ENCODE data around the gene NOS1AP. TPM values are rescaled to one million over a fixed set of nuclear protein-coding genes. Genes with fewer than 3 reads are reported as not detected.

Gene NOS1AP
- total RNA-seq, 1 experiment from 2014 or later, result 2.4 TPM

DNA sequence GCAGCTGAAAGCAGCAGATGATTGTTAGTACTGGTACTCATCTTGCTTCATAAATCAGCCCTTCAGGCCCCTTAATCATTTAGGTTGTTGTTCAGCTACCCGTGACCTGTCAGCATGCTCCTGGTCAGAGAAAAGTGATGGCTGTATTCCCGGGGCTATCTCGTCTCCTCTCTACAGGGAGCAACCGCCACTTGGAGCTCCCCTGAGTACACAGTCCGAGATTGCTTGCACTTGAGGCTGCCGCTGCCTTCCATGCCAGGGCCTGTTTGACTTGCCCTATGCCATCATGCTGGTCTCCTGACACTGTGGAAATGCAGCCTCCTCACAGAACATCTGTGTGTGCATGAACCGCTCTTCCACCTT lies 209.6 kb downstream of the NOS1AP start:
- Mint-ChIP-seq H3K36me3 (ENCODE audit: insufficient read depth, unreplicated experiment) (no peaks in the 10 kb centered on the region), H3K9me3 (ENCODE audit: unreplicated experiment) (no peaks in the 10 kb centered on the region), H3K27me3 (ENCODE audit: insufficient read depth, unreplicated experiment) (no peaks in the 10 kb centered on the region), H3K4me1 (ENCODE audit: insufficient read depth, unreplicated experiment) (peaks cover 7% of the 10 kb centered on the region), H3K27ac (ENCODE audit: low read depth, unreplicated experiment) (no peak overlapping the region), H3K4me3 (ENCODE audit: unreplicated experiment) (no peak overlapping the region)
- CTCF ChIA-PET, result interaction anchor here (0.6 to 6.3 kb wide), 14 partner anchors 11 to 978 kb away, joined by 3 to 130 read pairs (median 6); no protein-coding TSS in a partner anchor
- POLR2A ChIA-PET, result interaction anchor here (1.0 kb wide), 1 partner anchor 209 kb away, joined by 4 read pairs; no protein-coding TSS in a partner anchor
- DNase-seq (ENCODE audit: unreplicated experiment), result no peak
- no TSS peak for BruUV-seq (replicated peaks)
- intact Hi-C loops (cut with micrococcal nuclease), result no loop called here
- TF ChIP-seq, protein P1, sequence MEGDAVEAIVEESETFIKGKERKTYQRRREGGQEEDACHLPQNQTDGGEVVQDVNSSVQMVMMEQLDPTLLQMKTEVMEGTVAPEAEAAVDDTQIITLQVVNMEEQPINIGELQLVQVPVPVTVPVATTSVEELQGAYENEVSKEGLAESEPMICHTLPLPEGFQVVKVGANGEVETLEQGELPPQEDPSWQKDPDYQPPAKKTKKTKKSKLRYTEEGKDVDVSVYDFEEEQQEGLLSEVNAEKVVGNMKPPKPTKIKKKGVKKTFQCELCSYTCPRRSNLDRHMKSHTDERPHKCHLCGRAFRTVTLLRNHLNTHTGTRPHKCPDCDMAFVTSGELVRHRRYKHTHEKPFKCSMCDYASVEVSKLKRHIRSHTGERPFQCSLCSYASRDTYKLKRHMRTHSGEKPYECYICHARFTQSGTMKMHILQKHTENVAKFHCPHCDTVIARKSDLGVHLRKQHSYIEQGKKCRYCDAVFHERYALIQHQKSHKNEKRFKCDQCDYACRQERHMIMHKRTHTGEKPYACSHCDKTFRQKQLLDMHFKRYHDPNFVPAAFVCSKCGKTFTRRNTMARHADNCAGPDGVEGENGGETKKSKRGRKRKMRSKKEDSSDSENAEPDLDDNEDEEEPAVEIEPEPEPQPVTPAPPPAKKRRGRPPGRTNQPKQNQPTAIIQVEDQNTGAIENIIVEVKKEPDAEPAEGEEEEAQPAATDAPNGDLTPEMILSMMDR (IDR thresholded peaks at IDR 0.05; ENCODE audit: unreplicated experiment), result no peak

DNA sequence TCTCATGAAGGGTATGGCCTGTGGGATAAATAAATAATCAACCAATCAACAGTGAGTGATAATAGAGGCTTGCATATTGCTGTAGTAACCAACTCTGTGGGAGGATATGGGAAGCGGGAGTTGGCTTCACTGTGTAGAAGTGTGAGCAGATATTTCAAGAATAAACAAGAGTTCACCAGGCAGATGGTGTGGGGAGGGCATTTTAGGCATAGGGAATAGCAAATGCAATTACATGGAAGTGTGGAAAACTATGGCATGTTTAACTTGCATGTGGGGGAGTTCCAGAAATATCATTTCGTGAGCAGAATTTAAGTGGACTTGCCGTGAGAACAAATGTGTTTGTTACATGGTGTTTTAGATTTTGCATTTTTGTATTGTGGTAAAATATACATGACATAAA lies 211.9 kb downstream of the NOS1AP start:
- H3K9me3 Mint-ChIP-seq (ENCODE audit: unreplicated experiment), result no peaks in the 10 kb centered on the region
- no peaks in the 10 kb centered on the region for H3K27me3 Mint-ChIP-seq (ENCODE audit: insufficient read depth, unreplicated experiment)
- no peaks in the 10 kb centered on the region for H3K36me3 Mint-ChIP-seq (ENCODE audit: insufficient read depth, unreplicated experiment)
- no peak for DNase-seq (ENCODE audit: unreplicated experiment)
- no peak overlapping the region for H3K27ac Mint-ChIP-seq (ENCODE audit: low read depth, unreplicated experiment)
- TF ChIP-seq, protein P1 (IDR thresholded peaks at IDR 0.05; ENCODE audit: unreplicated experiment), result no peak
- intact Hi-C loops (cut with micrococcal nuclease), result no loop called here
- BruUV-seq (replicated peaks), result no TSS peak
- CTCF ChIA-PET, result interaction anchor here (6.0 to 6.3 kb wide), 2 partner anchors 107 to 226 kb away, joined by 93 to 130 read pairs; no protein-coding TSS in a partner anchor
- POLR2A ChIA-PET, result interaction anchor here (0.8 kb wide), 1 partner anchor 11 kb away, joined by 4 read pairs; no protein-coding TSS in a partner anchor
- no peak overlapping the region for H3K4me3 Mint-ChIP-seq (ENCODE audit: unreplicated experiment)
- H3K4me1 Mint-ChIP-seq (ENCODE audit: insufficient read depth, unreplicated experiment), result peaks cover 28% of the 10 kb centered on the region

DNA sequence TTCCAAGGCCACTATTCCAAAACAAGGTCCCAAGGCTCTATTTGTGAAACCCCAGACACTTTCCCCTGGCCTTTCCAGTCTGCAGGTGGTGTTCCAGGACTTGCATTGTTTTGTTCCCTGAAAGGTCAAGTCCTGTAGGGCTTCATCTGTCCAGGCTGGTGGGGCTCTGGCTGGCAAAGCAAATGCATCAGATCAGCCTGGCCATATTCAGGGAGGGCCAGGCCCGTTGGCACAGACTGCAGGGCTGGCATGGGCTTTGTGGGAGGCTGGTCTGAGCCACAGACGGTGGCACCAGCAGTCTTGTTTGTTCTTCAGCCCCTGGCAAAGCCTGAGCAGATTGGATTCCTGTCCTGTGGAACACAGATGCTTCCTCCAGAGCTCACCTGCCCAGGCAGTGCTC lies 214.2 kb downstream of the NOS1AP start:
- POLR2A ChIA-PET, result interaction anchor here (0.8 to 1.2 kb wide), 3 partner anchors 98 to 316 kb away, joined by 3 to 4 read pairs (median 3); partner anchors contain the start of gene C1orf226
- Mint-ChIP-seq H3K27me3 (ENCODE audit: insufficient read depth, unreplicated experiment) (no peaks in the 10 kb centered on the region), H3K27ac (ENCODE audit: low read depth, unreplicated experiment) (no peak overlapping the region), H3K36me3 (ENCODE audit: insufficient read depth, unreplicated experiment) (no peaks in the 10 kb centered on the region), H3K4me3 (ENCODE audit: unreplicated experiment) (no peak overlapping the region), H3K9me3 (ENCODE audit: unreplicated experiment) (no peaks in the 10 kb centered on the region), H3K4me1 (ENCODE audit: insufficient read depth, unreplicated experiment) (peaks cover 21% of the 10 kb centered on the region)
- DNase-seq (ENCODE audit: unreplicated experiment), result no peak
- CTCF ChIA-PET, result interaction anchor here (0.6 to 5.6 kb wide), 2 partner anchors 219 to 228 kb away, joined by 3 to 30 read pairs; no protein-coding TSS in a partner anchor
- BruUV-seq (replicated peaks), result no TSS peak
- intact Hi-C loops (cut with micrococcal nuclease), result loop anchor here (2.0 kb wide), 1 partner anchor 109 kb away; no protein-coding TSS in a partner anchor
- TF ChIP-seq, protein P1 (IDR thresholded peaks at IDR 0.05; ENCODE audit: unreplicated experiment), result no peak

DNA sequence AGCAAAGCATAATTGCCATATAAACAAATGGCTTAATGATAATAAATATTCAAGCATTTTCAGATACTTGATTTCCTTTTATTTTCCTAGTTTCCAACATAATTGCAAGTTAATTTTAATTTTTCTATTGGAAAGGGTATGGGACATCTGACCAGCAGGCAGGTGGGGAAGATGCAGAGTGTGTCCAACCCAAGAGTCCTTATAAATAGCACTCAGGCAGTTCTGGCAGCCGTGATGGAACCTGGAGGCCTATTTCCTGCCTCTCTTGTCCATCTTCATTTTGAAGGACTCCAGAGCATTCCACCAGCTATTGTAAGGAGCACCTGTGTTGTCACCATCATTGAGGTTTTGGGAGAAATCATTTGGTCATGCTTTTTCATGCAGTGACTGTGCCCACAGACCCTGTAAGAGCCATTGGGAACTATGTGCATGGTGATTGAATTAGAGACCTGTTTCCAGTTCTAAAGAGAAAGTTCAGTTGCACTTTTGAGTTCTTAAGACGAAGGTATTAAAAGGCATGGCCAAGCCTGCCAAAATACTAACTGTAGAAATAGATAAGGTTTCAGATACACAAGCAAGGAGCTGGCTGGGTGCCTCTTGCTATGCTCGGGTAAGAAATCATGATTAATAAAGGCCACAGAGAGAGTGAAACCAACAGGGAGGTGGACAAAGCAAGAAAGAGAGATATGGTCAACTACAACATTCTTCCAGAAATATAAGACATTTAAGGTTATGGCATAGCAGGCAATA lies 214.9 kb downstream of the NOS1AP start:
- no TSS peak for BruUV-seq (replicated peaks)
- POLR2A ChIA-PET, result interaction anchor here (1.0 to 1.4 kb wide), 6 partner anchors 58 to 215 kb away, joined by 3 to 6 read pairs (median 4); partner anchors contain the start of genes C1orf226 and NOS1AP
- TF ChIP-seq, protein P1 (IDR thresholded peaks at IDR 0.05; ENCODE audit: unreplicated experiment), result no peak
- no peak overlapping the region for H3K4me3 Mint-ChIP-seq (ENCODE audit: unreplicated experiment)
- no peaks in the 10 kb centered on the region for H3K27me3 Mint-ChIP-seq (ENCODE audit: insufficient read depth, unreplicated experiment)
- H3K27ac Mint-ChIP-seq (ENCODE audit: low read depth, unreplicated experiment), result no peak overlapping the region
- H3K4me1 Mint-ChIP-seq (ENCODE audit: insufficient read depth, unreplicated experiment), result peaks cover 21% of the 10 kb centered on the region
- no peaks in the 10 kb centered on the region for H3K9me3 Mint-ChIP-seq (ENCODE audit: unreplicated experiment)
- no peak for DNase-seq (ENCODE audit: unreplicated experiment)
- CTCF ChIA-PET, result interaction anchor here (0.8 to 5.6 kb wide), 6 partner anchors 8 to 233 kb away, joined by 3 to 30 read pairs (median 10); no protein-coding TSS in a partner anchor
- H3K36me3 Mint-ChIP-seq (ENCODE audit: insufficient read depth, unreplicated experiment), result no peaks in the 10 kb centered on the region
- intact Hi-C loops (cut with micrococcal nuclease), result loop anchor here (2.0 kb wide), 1 partner anchor 108 kb away; no protein-coding TSS in a partner anchor
